Esophagus mucosa (tissue), 1 donor: ENCODE data around the gene RNPEP. TPM values are rescaled to one million over a fixed set of nuclear protein-coding genes. Genes with fewer than 3 reads are reported as not detected.
"Not testable (repeated sequence)": the region's sequence is repeated elsewhere in the genome, so short reads cannot be mapped to it uniquely, and the experiment has no call there.

Source experiments
- ATAC-seq: fragments of 200-7000 bp; cut with Tn5 transposase; one replicate; pipeline ENCODE4 v1.9.1; 2020
- total RNA-seq: library from RNA; stranded (reverse); gene quantifications from one replicate; pipeline ENCODE4 v1.2.4, GENCODE V29; 2023
- donor health status: DM: yes; HTN: yes; CAD: no.

The RNPEP gene
- total RNA-seq, 1 donor from 2014 or later, result 89.6 TPM

- ATAC-seq, result no peak
Observed at GRCh38 chr1:202011994-202012393, 29.5 kb downstream of the RNPEP start.

GRCh38 chr1:202012544-202013478, 30.4 kb downstream of the RNPEP start:
- ATAC-seq, result no peak

GRCh38 chr1:202013603-202014002, 31.2 kb downstream of the RNPEP start:
- no peak for ATAC-seq

GRCh38 chr1:202014060-202014459, 31.6 kb downstream of the RNPEP start:
- no peak for ATAC-seq

- ATAC-seq, result no peak
Observed at GRCh38 chr1:202014915-202015661, 32.6 kb downstream of the RNPEP start.

- no peak for ATAC-seq
Observed at GRCh38 chr1:202015662-202015937, 33.2 kb downstream of the RNPEP start.

GRCh38 chr1:202016022-202016810, 33.8 kb downstream of the RNPEP start:
- ATAC-seq, result no peak

- no peak for ATAC-seq
Observed at GRCh38 chr1:202016811-202017748, 34.6 kb downstream of the RNPEP start.

- peak; percentile 30 for ATAC-seq
Observed at GRCh38 chr1:202017749-202018467, 35.5 kb downstream of the RNPEP start.

GRCh38 chr1:202018468-202019234, 36.2 kb downstream of the RNPEP start:
- ATAC-seq, result peak; percentile 67

- not testable (repeated sequence) for ATAC-seq
Observed at GRCh38 chr1:202019235-202019558, 36.7 kb downstream of the RNPEP start.

- ATAC-seq, result peak; percentile 74
Observed at GRCh38 chr1:202023001-202023433, 40.6 kb downstream of the RNPEP start.

- ATAC-seq, result peak; percentile 91
Observed at GRCh38 chr1:202029171-202029665, 46.8 kb downstream of the RNPEP start.

GRCh38 chr1:202029727-202030126, 47.3 kb downstream of the RNPEP start:
- ATAC-seq, result no peak

- no peak for ATAC-seq
Observed at GRCh38 chr1:202031796-202032195, 49.3 kb downstream of the RNPEP start.

GRCh38 chr1:202034149-202034682, 51.8 kb downstream of the RNPEP start:
- no peak for ATAC-seq

GRCh38 chr1:202034683-202035462, 52.4 kb downstream of the RNPEP start:
- ATAC-seq, result peak; percentile 98

- no peak for ATAC-seq
Observed at GRCh38 chr1:202036595-202037387, 54.3 kb downstream of the RNPEP start.
